Neural progenitor cell (in vitro differentiated cells): Measurements from ENCODE around the gene LEKR1. TPM values are rescaled to one million over a fixed set of nuclear protein-coding genes. Genes with fewer than 3 reads are reported as not detected.

Experiments used
- DNase-seq: peaks from one replicate; pipeline ENCODE4 v3.0.0-alpha.2; 2016; ENCODE audit warnings: low spot score
- H2AFZ ChIP-seq: fragments of 200-600 bp; sonication (generic); replicated peaks from 2 replicates; pipeline ENCODE4 v1.6.1; 2016; ENCODE audit warnings: antibody characterized with exemption
- H3F3A ChIP-seq: fragments of 200-600 bp; sonication (generic); 2 replicates; pipeline ENCODE4 v1.6.1; 2016; ENCODE audit warnings: antibody characterized with exemption, low read depth
- H3K27ac ChIP-seq: fragments of 200-600 bp; sonication (generic); 2 replicates; pipeline ENCODE4 v1.5.1; 2016; ENCODE audit warnings: mild to moderate bottlenecking
- H3K27me3 ChIP-seq: fragments of 200-600 bp; sonication (generic); 2 replicates; pipeline ENCODE4 v1.6.1; 2016; ENCODE audit warnings: mild to moderate bottlenecking, moderate library complexity
- H3K36me3 ChIP-seq: fragments of 200-600 bp; sonication (generic); 2 replicates; pipeline ENCODE4 v1.5.1; 2016
- H3K4me1 ChIP-seq: fragments of 200-600 bp; sonication (generic); 2 replicates; pipeline ENCODE4 v1.6.1; 2016; ENCODE audit warnings: mixed run types
- H3K4me2 ChIP-seq: fragments of 200-600 bp; sonication (generic); 2 replicates; pipeline ENCODE4 v1.6.1; 2016
- H3K4me3 ChIP-seq: fragments of 200-600 bp; sonication (generic); 2 replicates; pipeline ENCODE4 v1.5.1; 2016
- H3K79me2 ChIP-seq: fragments of 200-600 bp; sonication (generic); 2 replicates; pipeline ENCODE4 v1.6.1; 2016; ENCODE audit warnings: low read depth
- H3K9ac ChIP-seq: fragments of 200-600 bp; sonication (generic); 2 replicates; pipeline ENCODE4 v1.6.1; 2016
- H3K9me3 ChIP-seq: fragments of 200-600 bp; sonication (generic); 2 replicates; pipeline ENCODE4 v1.5.1; 2016; ENCODE audit warnings: low read depth
- H4K20me1 ChIP-seq: fragments of 200-600 bp; sonication (generic); 2 replicates; pipeline ENCODE4 v1.6.1; 2016; ENCODE audit warnings: low read depth
- H3K27ac Mint-ChIP-seq: 3 replicates; pipeline ENCODE4 v1.8.0; 2021; ENCODE audit warnings: mixed read lengths
- H3K27me3 Mint-ChIP-seq: 2 replicates; pipeline ENCODE4 v1.8.0; 2022; ENCODE audit warnings: low read depth, mild to moderate bottlenecking, inconsistent platforms, moderate library complexity, mixed read lengths; ENCODE audit not compliant: insufficient read depth
- H3K36me3 Mint-ChIP-seq: 3 replicates; pipeline ENCODE4 v1.8.0; 2021; ENCODE audit warnings: mixed read lengths
- H3K4me1 Mint-ChIP-seq: 3 replicates; pipeline ENCODE4 v1.8.0; 2021; ENCODE audit warnings: mixed read lengths
- H3K4me3 Mint-ChIP-seq: 3 replicates; pipeline ENCODE4 v1.8.0; 2021; ENCODE audit warnings: mild to moderate bottlenecking, moderate library complexity, mixed read lengths
- H3K9me3 Mint-ChIP-seq: 3 replicates; pipeline ENCODE4 v1.8.0; 2020; ENCODE audit warnings: mixed read lengths
- CTCF ChIP-seq: fragments of 200-600 bp; sonication (generic); IDR thresholded peaks from 2 replicates; pipeline ENCODE4 v1.5.1; 2017; ENCODE audit warnings: antibody characterized with exemption, mild to moderate bottlenecking
- EZH2 ChIP-seq: fragments of 200-600 bp; sonication (generic); IDR thresholded peaks from 2 replicates; pipeline ENCODE4 v1.6.1; 2017; ENCODE audit warnings: antibody characterized with exemption, mild to moderate bottlenecking, moderate library complexity
- EZH2phosphoT487 ChIP-seq: fragments of 200-600 bp; sonication (generic); IDR thresholded peaks from 2 replicates; pipeline ENCODE4 v1.6.1; 2017; ENCODE audit warnings: antibody characterized with exemption
- total RNA-seq: library from RNA; depleted of rRNA; stranded (reverse); fragments of >200 nt; gene quantifications from 2 replicates; pipeline ENCODE4 v1.2.3, GENCODE V29; 2015; ENCODE audit warnings: low replicate concordance

Gene LEKR1
- total RNA-seq, 1 donor from 2014 or later, result 1.9 TPM

- Histone ChIP-seq H3F3A (no peaks in the 10 kb centered on the region), H3K27ac (no peak overlapping the region), H3K9me3 (no peaks in the 10 kb centered on the region), H3K36me3 (no peaks in the 10 kb centered on the region), H2AFZ (no peak overlapping the region), H3K27me3 (peaks cover 47% of the 10 kb centered on the region), H3K4me2 (peak overlapping the region; percentile 58), H3K4me1 (peaks cover 14% of the 10 kb centered on the region), H4K20me1 (no peaks in the 10 kb centered on the region), H3K9ac (no peak overlapping the region), H3K79me2 (no peaks in the 10 kb centered on the region), H3K4me3 (no peak overlapping the region)
- Mint-ChIP-seq H3K36me3 (no peaks in the 10 kb centered on the region), H3K4me3 (no peak overlapping the region), H3K27me3 (peaks cover 7% of the 10 kb centered on the region), H3K4me1 (peaks cover 51% of the 10 kb centered on the region), H3K27ac (peak overlapping the region; percentile 84), H3K9me3 (peaks cover 7% of the 10 kb centered on the region)
- TF ChIP-seq EZH2 (no peak), EZH2phosphoT487 (no peak), CTCF (no peak)
- no peak for DNase-seq
Measured at GRCh38 chr3:157064402-157064801, 238.2 kb downstream of the LEKR1 start.

GRCh38 chr3:157065201-157065600 lies 239.0 kb downstream of the LEKR1 start:
- no peak overlapping the region for H2AFZ ChIP-seq
- H3K4me2 ChIP-seq, result peak overlapping the region; percentile 58
- Mint-ChIP-seq H3K27ac (no peak overlapping the region), H3K9me3 (peaks cover 7% of the 10 kb centered on the region), H3K4me3 (no peak overlapping the region), H3K36me3 (no peaks in the 10 kb centered on the region), H3K27me3 (peaks cover 7% of the 10 kb centered on the region), H3K4me1 (peaks cover 51% of the 10 kb centered on the region)
- H3K36me3 ChIP-seq, result no peaks in the 10 kb centered on the region
- peaks cover 14% of the 10 kb centered on the region for H3K4me1 ChIP-seq
- no peaks in the 10 kb centered on the region for H4K20me1 ChIP-seq
- H3K9ac ChIP-seq, result no peak overlapping the region
- no peaks in the 10 kb centered on the region for H3F3A ChIP-seq
- peak; percentile 62 for DNase-seq
- TF ChIP-seq EZH2 (no peak), EZH2phosphoT487 (no peak), CTCF (no peak)
- H3K79me2 ChIP-seq, result no peaks in the 10 kb centered on the region
- H3K27me3 ChIP-seq, result peaks cover 50% of the 10 kb centered on the region
- H3K4me3 ChIP-seq, result no peak overlapping the region
- H3K9me3 ChIP-seq, result no peaks in the 10 kb centered on the region
- H3K27ac ChIP-seq, result no peak overlapping the region

GRCh38 chr3:157066335-157067098 lies 240.4 kb downstream of the LEKR1 start:
- no peak overlapping the region for H3K27ac ChIP-seq
- H2AFZ ChIP-seq, result no peak overlapping the region
- H3K9ac ChIP-seq, result no peak overlapping the region

More at GRCh38 chr3:157066335-157067098, 240.4 kb downstream of the LEKR1 start:
- Histone ChIP-seq H3K79me2 (no peaks in the 10 kb centered on the region), H4K20me1 (no peaks in the 10 kb centered on the region), H3K4me1 (peaks cover 14% of the 10 kb centered on the region), H3K4me3 (no peak overlapping the region), H3K9me3 (no peaks in the 10 kb centered on the region), H3K36me3 (no peaks in the 10 kb centered on the region), H3K4me2 (no peak overlapping the region), H3K27me3 (peaks cover 50% of the 10 kb centered on the region), H3F3A (no peaks in the 10 kb centered on the region)
- no peak for TF ChIP-seq EZH2phosphoT487
- no peak for TF ChIP-seq EZH2
- TF ChIP-seq CTCF, result no peak
- no peak for DNase-seq
- Mint-ChIP-seq H3K36me3 (no peaks in the 10 kb centered on the region), H3K9me3 (peaks cover 7% of the 10 kb centered on the region), H3K4me1 (peaks cover 51% of the 10 kb centered on the region), H3K27me3 (peaks cover 7% of the 10 kb centered on the region), H3K4me3 (no peak overlapping the region), H3K27ac (peak overlapping the region; percentile 82)
